ENCODE data around the gene NR3C1.

Gene NR3C1

DNA sequence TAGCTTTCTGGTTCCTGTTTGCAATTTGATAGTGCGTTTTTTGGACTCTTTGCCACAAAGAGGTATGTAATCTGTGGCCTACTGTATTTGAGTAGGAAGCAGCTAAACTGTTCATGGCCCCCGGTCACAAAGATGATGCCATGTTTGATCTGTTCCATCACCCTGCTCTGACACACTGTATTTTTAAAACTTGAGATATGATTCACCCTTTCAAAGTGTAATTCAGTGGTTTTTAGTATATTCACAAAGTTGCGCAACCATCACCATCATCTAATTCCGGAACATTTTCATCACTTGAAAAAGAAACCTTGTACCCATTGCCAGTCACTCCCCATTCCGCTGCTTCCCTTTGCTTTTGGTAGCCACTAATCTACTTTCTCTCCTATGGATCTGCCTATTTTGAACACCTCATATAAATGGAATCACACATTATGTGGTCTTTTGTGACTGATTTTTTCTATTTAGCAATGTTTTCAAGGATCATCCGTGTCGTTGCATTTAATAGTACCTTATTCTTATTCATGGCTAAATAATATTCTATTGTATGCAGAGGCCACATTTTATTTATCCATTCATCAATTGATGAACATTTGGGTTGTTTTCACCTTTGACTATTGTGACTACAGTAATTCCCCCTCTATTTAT, 141.6 kb downstream of the NR3C1 start:
- no peak overlapping the region for H3K4me3 Mint-ChIP-seq
- peaks cover 7% of the 10 kb centered on the region for H3K36me3 Mint-ChIP-seq (ENCODE audit: low read depth)
- H3K27me3 Mint-ChIP-seq (ENCODE audit: low read depth), result no peaks in the 10 kb centered on the region
- DNase-seq (ENCODE audit: low spot score), result peak; percentile 20
- H3K4me1 Mint-ChIP-seq (ENCODE audit: low read depth), result peaks cover 6% of the 10 kb centered on the region
- H3K9me3 Mint-ChIP-seq, result peaks cover 21% of the 10 kb centered on the region
- H3K27ac Mint-ChIP-seq, result no peak overlapping the region

- peaks cover 2% of the 10 kb centered on the region for H3K36me3 Mint-ChIP-seq (ENCODE audit: low read depth)
- H3K4me1 Mint-ChIP-seq (ENCODE audit: low read depth), result peaks cover 6% of the 10 kb centered on the region
- peaks cover 3% of the 10 kb centered on the region for H3K9me3 Mint-ChIP-seq
Measured at GRCh38 chr5:143259254-143259605, 144.3 kb downstream of the NR3C1 start.

DNA sequence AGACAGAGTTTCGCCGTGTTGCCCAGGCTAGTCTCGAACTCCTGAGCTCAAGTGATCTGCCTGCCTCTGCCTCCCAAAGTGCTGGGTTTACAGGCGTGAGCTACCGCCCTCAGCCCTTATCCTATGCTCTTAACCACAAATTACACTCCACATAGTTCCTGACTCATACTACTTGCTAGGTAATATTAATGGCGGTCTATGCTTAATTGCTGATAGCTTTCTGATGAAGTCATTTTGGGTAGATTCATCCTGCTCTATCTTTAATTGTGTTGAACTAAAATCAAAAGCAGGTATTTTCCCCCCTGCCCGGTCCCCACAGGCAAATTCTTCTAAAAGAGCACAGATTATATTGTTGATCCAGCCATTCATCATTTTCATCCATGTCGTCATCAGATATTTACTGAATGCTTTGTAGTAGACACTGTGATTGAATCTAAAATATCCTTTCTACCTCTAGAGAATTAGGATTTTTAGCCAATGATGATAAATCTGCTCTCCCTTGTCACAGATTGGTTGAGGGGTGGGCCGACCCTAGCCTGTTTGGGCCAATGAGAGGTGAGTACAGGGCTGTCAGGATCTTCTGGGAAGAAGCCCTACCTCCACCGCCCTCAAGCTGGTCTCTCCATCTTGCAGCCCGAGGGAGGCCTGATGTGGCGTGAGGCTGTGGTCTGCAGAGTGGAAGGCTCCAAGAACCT, 144.8 kb downstream of the NR3C1 start:
- H3K27me3 Mint-ChIP-seq (ENCODE audit: low read depth), result no peaks in the 10 kb centered on the region
- peaks cover 3% of the 10 kb centered on the region for H3K9me3 Mint-ChIP-seq
- peaks cover 2% of the 10 kb centered on the region for H3K36me3 Mint-ChIP-seq (ENCODE audit: low read depth)
- peaks cover 6% of the 10 kb centered on the region for H3K4me1 Mint-ChIP-seq (ENCODE audit: low read depth)
- no peak overlapping the region for H3K27ac Mint-ChIP-seq
- DNase-seq (ENCODE audit: low spot score), result no peak
- H3K4me3 Mint-ChIP-seq, result no peak overlapping the region

More at GRCh38 chr5:143259254-143259605, 144.3 kb downstream of the NR3C1 start:
- no peak overlapping the region for H3K27ac Mint-ChIP-seq
- no peak overlapping the region for H3K4me3 Mint-ChIP-seq
- DNase-seq (ENCODE audit: low spot score), result no peak
- no peaks in the 10 kb centered on the region for H3K27me3 Mint-ChIP-seq (ENCODE audit: low read depth)

DNA sequence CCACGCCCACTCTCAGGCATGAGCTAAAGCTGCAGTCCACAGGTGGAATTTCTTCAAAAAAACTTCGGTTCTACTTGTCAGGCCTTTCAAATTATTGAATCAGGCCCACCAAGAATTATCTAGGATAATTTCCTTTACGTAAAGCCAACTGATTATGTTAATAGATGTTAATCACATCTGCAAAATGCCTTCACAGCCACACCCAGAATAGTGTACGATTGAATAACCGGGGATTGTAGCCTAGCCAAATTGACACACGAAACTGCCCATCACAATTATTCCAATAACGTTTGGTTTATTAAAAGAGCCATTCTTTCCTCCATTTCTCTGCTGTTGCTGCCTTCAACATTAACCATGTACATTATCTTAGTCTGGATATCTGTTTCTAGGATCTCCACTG, 148.7 kb downstream of the NR3C1 start:
- DNase-seq (ENCODE audit: low spot score), result no peak
- Mint-ChIP-seq H3K4me3 (no peak overlapping the region), H3K9me3 (no peaks in the 10 kb centered on the region), H3K27ac (no peak overlapping the region), H3K27me3 (ENCODE audit: low read depth) (no peaks in the 10 kb centered on the region), H3K36me3 (ENCODE audit: low read depth) (no peaks in the 10 kb centered on the region), H3K4me1 (ENCODE audit: low read depth) (no peaks in the 10 kb centered on the region)

DNA sequence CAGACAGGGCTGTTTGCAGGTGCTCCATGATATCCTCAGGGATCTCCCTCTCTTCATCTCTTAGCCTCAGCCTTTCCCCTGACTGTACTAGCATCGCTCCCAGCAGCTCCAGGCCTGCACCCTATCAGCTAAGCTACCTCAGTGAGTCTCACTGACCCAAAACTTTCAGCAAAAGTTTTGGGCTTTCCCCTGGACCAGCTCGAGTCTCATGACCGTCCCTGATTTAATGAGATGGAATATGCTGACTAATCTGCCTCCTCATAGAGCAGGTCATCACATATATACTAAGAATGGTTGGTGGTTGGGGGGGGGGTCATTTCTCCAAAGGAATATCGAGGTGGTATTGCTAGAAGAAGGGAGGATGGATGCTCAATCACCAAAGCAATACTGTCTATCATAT, 151.5 kb downstream of the NR3C1 start:
- H3K27me3 Mint-ChIP-seq (ENCODE audit: low read depth), result no peaks in the 10 kb centered on the region
- no peak overlapping the region for H3K27ac Mint-ChIP-seq
- H3K9me3 Mint-ChIP-seq, result peaks cover 6% of the 10 kb centered on the region
- no peaks in the 10 kb centered on the region for H3K4me1 Mint-ChIP-seq (ENCODE audit: low read depth)
- no peaks in the 10 kb centered on the region for H3K36me3 Mint-ChIP-seq (ENCODE audit: low read depth)
- DNase-seq (ENCODE audit: low spot score), result no peak
- H3K4me3 Mint-ChIP-seq, result no peak overlapping the region

DNA sequence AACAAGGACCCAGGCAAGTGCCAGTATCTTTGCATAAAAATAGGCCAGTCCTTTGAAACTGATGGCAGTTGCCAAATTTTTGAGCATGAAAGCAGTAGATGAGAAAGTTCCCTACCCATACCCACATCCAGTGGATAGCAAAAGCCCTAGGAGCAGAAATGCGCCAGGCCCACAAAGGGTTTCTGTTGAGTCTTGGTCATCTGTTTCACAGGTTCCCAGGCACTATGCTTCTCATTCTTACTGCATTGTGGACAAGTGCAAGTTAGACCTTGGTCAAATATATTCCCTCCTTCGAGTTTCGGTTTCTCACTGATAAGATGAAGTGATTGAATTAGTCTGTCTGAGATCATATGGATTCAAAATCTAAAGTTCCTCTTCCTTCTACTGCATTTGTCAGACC, 152.3 kb downstream of the NR3C1 start:
- H3K27ac Mint-ChIP-seq, result no peak overlapping the region
- H3K9me3 Mint-ChIP-seq, result peaks cover 6% of the 10 kb centered on the region
- no peak for DNase-seq (ENCODE audit: low spot score)
- H3K4me3 Mint-ChIP-seq, result no peak overlapping the region
- peaks cover 1% of the 10 kb centered on the region for H3K36me3 Mint-ChIP-seq (ENCODE audit: low read depth)
- no peaks in the 10 kb centered on the region for H3K4me1 Mint-ChIP-seq (ENCODE audit: low read depth)
- H3K27me3 Mint-ChIP-seq (ENCODE audit: low read depth), result no peaks in the 10 kb centered on the region

- Mint-ChIP-seq H3K27me3 (ENCODE audit: low read depth) (no peaks in the 10 kb centered on the region), H3K36me3 (ENCODE audit: low read depth) (peaks cover 1% of the 10 kb centered on the region), H3K4me3 (no peak overlapping the region), H3K27ac (no peak overlapping the region), H3K9me3 (peaks cover 14% of the 10 kb centered on the region), H3K4me1 (ENCODE audit: low read depth) (no peaks in the 10 kb centered on the region)
- DNase-seq (ENCODE audit: low spot score), result no peak
Measured at GRCh38 chr5:143249851-143250250, 153.6 kb downstream of the NR3C1 start.

DNA sequence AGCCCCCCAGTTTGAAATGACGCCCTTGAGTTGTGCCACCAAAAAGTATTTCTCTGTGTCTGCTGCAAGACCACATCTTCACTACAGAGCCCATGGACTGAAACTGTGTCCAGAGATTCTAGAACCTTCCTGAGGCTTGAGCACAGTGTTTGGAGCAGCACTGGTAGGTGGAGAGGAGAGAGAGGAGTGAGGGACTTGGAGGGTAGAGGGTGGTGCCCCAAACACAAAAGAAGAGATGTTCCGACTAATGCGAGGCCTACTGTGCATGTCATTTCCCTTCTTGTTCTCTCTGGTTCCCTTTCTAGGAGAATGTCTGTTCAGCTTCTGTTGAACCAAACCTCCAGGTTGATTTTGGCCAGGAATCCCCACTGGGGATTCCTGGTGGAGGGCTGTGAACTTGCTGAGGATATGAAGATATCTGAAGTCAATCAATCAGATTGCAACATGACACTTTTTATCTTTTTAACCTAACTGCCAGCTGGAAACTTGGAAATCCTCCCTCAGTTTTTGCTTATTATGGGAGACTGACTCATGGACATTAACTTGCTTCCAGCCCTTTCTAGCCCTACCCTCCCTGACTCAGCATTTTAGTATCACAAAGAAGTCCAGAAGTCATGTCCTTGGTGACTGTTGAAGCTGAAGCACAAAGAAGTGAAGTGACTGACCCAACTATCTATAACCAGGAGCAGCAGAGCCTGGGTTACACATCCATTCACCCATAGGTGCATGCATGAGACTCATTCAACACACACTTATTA, 154.5 kb downstream of the NR3C1 start:
- no peak for DNase-seq (ENCODE audit: low spot score)
- peaks cover 19% of the 10 kb centered on the region for H3K9me3 Mint-ChIP-seq
- peaks cover 1% of the 10 kb centered on the region for H3K36me3 Mint-ChIP-seq (ENCODE audit: low read depth)
- no peaks in the 10 kb centered on the region for H3K4me1 Mint-ChIP-seq (ENCODE audit: low read depth)
- H3K27ac Mint-ChIP-seq, result no peak overlapping the region
- no peak overlapping the region for H3K4me3 Mint-ChIP-seq
- H3K27me3 Mint-ChIP-seq (ENCODE audit: low read depth), result no peaks in the 10 kb centered on the region

DNA sequence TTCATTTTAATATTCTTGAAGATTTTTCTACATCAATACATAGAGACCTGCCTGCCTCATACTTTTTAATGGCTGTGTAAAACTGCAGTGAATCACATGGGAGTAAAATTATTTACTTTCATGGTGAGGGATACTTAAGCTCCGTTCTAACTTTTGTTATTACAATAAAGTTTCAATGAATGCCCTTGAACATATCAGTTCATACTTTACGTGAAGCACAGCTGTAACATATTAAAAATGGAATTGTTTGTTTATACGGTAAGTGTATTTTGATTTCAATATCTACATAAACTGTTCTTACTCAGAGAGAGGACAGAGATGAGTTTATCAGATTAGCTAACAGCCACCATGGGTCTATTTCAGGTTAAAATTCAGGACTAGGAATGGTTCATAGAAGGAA, 155.1 kb downstream of the NR3C1 start:
- no peak overlapping the region for H3K27ac Mint-ChIP-seq
- H3K4me3 Mint-ChIP-seq, result no peak overlapping the region
- DNase-seq (ENCODE audit: low spot score), result no peak

GRCh38 chr5:143247134-143247815, 156.2 kb downstream of the NR3C1 start:
- H3K9me3 Mint-ChIP-seq, result peaks cover 19% of the 10 kb centered on the region
- peaks cover 1% of the 10 kb centered on the region for H3K36me3 Mint-ChIP-seq (ENCODE audit: low read depth)
- no peak overlapping the region for H3K27ac Mint-ChIP-seq
- no peak overlapping the region for H3K4me3 Mint-ChIP-seq
- H3K27me3 Mint-ChIP-seq (ENCODE audit: low read depth), result no peaks in the 10 kb centered on the region
- no peak for DNase-seq (ENCODE audit: low spot score)
- no peaks in the 10 kb centered on the region for H3K4me1 Mint-ChIP-seq (ENCODE audit: low read depth)

More for the DNA sequence above, 155.1 kb downstream of the NR3C1 start:
- Mint-ChIP-seq H3K9me3 (peaks cover 19% of the 10 kb centered on the region), H3K27me3 (ENCODE audit: low read depth) (no peaks in the 10 kb centered on the region), H3K4me1 (ENCODE audit: low read depth) (no peaks in the 10 kb centered on the region), H3K36me3 (ENCODE audit: low read depth) (peaks cover 1% of the 10 kb centered on the region)

DNA sequence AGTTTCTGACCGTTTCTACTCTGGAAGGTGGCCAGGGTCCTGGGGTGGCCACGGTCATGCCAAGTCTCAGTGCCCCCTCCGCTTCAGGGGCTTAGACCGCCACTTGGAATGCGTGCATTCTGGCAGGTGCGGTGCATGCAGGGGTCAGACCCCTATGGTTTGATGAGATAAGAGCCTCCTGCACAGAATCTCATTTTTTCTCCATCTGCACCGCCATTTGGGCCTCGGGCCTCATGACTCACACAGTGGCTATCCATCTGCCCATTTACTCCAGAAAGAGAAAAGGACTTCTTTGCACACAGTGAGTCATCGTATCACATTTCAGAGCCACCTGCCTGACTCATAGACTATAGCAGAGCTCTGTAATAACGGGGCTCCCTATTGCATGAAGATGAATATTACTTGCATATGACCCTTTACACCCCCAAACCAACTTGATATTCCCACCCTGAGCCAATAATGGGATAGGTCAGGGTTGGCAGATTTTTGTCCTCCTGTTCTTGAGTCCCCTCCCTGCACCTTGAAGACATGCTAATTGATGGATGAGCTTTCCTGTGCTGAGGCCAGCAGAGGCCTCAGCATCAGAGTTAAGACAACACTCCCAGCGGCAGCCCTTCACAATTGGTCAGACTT, 157.4 kb downstream of the NR3C1 start:
- H3K4me3 Mint-ChIP-seq, result no peak overlapping the region
- H3K27ac Mint-ChIP-seq, result no peak overlapping the region
- H3K9me3 Mint-ChIP-seq, result peaks cover 19% of the 10 kb centered on the region
- no peaks in the 10 kb centered on the region for H3K4me1 Mint-ChIP-seq (ENCODE audit: low read depth)
- no peaks in the 10 kb centered on the region for H3K27me3 Mint-ChIP-seq (ENCODE audit: low read depth)
- peaks cover 1% of the 10 kb centered on the region for H3K36me3 Mint-ChIP-seq (ENCODE audit: low read depth)
- DNase-seq (ENCODE audit: low spot score), result no peak

GRCh38 chr5:143244990-143245389, 158.5 kb downstream of the NR3C1 start:
- Mint-ChIP-seq H3K27me3 (ENCODE audit: low read depth) (no peaks in the 10 kb centered on the region), H3K4me1 (ENCODE audit: low read depth) (no peaks in the 10 kb centered on the region), H3K9me3 (peaks cover 19% of the 10 kb centered on the region), H3K4me3 (no peak overlapping the region), H3K36me3 (ENCODE audit: low read depth) (peaks cover 1% of the 10 kb centered on the region), H3K27ac (no peak overlapping the region)
- no peak for DNase-seq (ENCODE audit: low spot score)

DNA sequence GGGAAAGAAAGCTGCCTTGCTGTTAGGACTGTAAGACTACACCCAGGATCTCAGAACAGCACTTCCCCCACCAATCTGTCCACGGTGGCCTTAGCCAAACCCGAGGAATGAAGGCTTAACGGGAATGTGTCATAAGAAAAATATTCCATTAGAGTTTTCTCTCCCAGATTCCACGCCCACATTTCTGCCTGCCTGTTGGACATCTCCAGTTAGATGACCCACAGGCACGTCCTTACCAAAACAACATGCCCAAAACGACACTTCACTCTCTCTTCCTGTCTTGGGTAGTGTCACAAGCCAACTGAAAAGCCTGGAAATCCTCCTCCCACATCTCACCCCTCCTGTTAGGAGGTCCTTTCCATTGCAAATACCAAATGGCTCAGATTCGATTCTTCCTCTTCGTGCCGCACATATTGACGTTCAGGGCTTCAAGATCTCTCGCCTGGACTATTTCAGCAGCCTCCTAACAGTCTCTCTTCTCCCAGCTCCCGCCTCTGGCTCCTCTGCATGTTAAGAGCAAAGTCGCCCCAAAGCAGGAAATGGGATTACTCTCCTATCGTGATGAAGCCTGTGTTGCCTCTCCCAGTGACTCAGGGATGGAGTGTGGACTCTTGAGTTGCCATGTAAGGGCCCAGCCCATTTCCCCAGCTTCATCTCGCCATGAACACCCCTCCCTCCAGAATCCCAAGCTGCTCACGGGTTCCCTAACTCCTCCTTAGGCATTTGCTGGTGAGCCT, 159.3 kb downstream of the NR3C1 start:
- H3K27me3 Mint-ChIP-seq (ENCODE audit: low read depth), result no peaks in the 10 kb centered on the region
- DNase-seq (ENCODE audit: low spot score), result no peak

More for the DNA sequence above, 159.3 kb downstream of the NR3C1 start:
- no peaks in the 10 kb centered on the region for H3K4me1 Mint-ChIP-seq (ENCODE audit: low read depth)
- H3K36me3 Mint-ChIP-seq (ENCODE audit: low read depth), result peaks cover 1% of the 10 kb centered on the region
- peaks cover 19% of the 10 kb centered on the region for H3K9me3 Mint-ChIP-seq
- no peak overlapping the region for H3K27ac Mint-ChIP-seq
- no peak overlapping the region for H3K4me3 Mint-ChIP-seq
